ENCODE data around the gene COA8. TPM values are rescaled to one million over a fixed set of nuclear protein-coding genes. Genes with fewer than 3 reads are reported as not detected.
"Not testable (repeated sequence)": the region's sequence is repeated elsewhere in the genome, so short reads cannot be mapped to it uniquely, and the experiment has no call there.

The COA8 gene
- total RNA-seq, 1 experiment from 2014 or later, result 38.9 TPM

DNA sequence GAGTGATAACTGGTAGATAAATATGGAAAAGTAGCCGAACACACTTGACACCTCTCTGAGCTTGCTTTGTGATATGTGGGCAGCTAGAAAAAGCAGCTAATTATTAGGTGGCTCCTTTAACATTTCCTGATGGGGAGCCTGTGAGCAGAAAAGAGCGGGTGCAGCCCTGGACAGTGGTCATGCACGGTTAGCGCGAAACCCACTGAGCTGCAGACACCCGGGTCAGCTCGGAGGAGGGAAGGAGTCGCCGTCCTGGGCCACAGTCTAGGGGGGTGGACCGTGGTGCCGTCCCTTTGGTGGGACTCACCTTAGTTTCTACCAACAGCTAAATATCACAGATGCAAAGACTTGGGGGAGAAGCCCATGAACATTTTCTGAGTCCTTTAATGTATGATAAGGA lies 6.6 kb downstream of the COA8 start:
- Histone ChIP-seq H3K9me3 (no peaks in the 10 kb centered on the region), H3K4me3 (no peak overlapping the region), H3K27me3 (no peaks in the 10 kb centered on the region), H3K36me3 (peaks cover 3% of the 10 kb centered on the region)
- DNase-seq, result no peak

DNA sequence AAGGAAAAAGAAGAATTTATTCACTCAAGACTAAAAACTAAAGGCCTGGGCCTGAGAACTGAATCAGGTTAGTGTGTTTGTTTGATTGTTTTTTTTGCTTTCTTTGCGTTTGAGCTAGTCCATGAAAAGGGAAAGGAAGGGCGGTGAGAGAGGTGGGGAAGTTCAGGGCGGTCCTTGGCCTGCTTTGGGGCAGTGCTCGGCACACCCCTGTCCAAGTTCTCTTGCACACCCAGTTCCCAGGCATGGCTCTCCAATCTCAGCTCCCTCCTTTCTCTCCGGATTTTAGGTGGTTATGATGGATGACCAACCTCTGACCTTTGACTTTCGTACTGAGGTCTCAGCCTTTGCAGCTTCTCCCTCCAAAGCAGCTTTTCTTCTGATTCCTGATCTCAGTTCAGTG lies 11.3 kb downstream of the COA8 start:
- Histone ChIP-seq H3K4me3 (no peak overlapping the region), H3K36me3 (peaks cover 11% of the 10 kb centered on the region), H3K9me3 (no peaks in the 10 kb centered on the region), H3K27me3 (no peaks in the 10 kb centered on the region)
- DNase-seq, result no peak

DNA sequence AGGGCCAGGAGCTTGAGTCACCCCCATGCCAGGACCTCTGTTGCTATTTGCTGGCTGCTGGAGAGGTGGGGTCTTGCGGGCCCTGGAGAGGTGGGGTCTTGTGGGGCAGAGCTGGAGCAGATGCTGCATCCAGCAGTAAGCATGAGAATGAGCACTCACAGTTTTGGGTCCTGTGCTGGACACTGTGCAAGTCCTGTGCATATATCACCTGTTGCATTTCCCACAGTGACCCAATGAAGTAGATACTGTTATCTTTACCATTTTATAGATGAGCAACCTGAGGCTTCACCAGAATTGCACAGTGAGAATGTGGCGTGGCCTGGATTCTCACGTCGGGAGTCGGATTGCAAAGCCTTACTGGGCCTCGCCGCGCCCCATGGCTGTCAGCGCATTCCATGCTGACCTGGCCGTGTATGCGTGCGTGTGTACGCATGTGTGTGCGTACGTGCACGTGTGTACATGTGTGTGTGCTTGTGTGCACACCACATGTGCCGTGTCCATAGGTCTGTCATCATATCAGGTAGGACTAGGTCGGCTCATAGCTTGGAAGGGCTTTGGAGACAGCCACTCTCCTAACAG lies 12.0 kb downstream of the COA8 start:
- no peak overlapping the region for H3K4me3 ChIP-seq
- no peaks in the 10 kb centered on the region for H3K27me3 ChIP-seq
- DNase-seq, result no peak
- H3K36me3 ChIP-seq, result peaks cover 11% of the 10 kb centered on the region
- H3K9me3 ChIP-seq, result no peaks in the 10 kb centered on the region

DNA sequence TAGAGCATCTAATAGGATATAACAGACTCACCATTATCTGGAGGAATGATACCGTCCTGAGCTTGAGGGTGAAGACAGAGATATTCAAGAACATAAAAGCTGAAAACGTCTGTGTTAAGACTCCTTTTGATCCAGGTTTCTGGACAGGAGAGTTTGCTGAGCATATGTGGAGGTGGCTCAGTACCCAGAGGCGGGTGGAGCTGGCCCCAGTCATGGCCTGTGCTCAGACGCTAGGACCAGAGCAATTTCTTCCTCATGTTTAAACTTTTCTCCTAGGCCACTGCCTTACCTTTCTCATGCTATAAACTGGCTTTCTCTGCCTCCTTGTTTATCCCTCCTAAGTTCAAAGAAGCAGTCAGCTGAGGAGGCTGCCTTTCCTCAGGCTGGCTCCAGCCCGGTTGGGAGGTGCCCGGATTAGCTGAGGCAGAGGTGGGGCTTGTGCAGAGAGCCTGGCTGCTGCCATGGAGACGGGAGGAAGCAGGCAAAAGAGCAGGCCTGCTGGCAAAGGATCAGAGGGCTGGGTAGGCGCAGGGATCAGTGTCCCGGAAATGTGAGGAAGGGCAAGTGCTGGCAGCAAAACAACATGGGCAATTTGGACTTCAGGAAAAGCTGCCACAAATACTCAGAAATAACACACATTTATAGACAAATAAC lies 13.7 kb downstream of the COA8 start:
- H3K36me3 ChIP-seq, result peaks cover 13% of the 10 kb centered on the region
- H3K4me3 ChIP-seq, result no peak overlapping the region

DNA sequence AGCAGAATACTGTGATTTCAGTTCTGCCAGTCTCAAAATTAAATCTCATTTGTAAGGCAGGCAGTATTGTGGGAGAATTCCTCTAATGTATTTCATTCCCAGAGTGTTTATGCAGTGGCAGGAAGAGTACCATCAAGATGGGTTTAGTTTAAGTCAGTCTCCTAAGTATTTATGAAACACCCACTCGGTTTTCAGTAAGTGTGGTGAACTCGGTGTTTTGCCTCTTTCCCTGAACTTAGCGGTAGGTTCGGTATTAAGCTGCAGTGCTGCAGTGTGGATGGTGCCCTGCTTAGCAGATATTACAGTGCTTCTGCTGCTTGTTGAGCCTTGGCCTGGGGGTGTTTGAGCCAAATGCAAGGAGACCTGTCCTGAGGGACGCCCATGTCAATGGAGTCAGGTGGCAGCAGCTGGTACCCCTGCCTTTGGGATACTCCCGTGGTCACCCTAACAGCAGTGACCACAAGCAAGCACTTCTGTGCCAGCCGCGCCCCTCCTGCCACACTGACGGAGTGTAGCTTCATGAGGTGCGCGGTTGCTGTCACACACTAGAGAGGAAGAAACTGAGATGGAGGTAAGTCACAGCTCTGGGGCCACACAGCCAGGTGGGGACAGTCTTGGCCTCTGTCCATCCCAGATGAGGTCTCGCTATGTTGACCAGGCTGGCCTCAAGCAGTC lies 15.8 kb downstream of the COA8 start:
- Histone ChIP-seq H3K27me3 (no peaks in the 10 kb centered on the region), H3K9me3 (no peaks in the 10 kb centered on the region), H3K36me3 (peaks cover 10% of the 10 kb centered on the region), H3K4me3 (no peak overlapping the region)
- DNase-seq, result no peak

More for the DNA sequence above, 13.7 kb downstream of the COA8 start:
- H3K27me3 ChIP-seq, result no peaks in the 10 kb centered on the region
- H3K9me3 ChIP-seq, result no peaks in the 10 kb centered on the region
- DNase-seq, result peak; percentile 96

DNA sequence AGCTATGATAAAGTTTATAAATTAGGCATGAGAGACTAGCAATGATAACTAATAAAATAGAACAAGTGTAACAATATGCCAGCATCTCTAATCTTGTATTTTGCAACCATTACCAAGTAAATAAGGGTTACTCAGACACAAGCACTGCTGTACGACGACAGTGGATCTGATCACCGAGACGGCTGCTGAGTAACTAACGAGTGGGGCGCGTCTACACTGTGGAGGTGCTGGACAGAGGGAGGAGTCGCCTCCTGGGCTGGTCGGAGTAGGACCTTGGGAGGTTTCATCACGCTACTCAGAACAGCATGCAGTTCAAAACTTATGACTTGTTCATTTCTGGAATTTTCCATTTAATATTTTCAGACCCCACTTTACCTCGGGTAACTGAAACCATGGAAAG lies 18.4 kb downstream of the COA8 start:
- H3K4me3 ChIP-seq, result no peak overlapping the region
- no peaks in the 10 kb centered on the region for H3K27me3 ChIP-seq
- DNase-seq, result no peak
- H3K36me3 ChIP-seq, result peaks cover 6% of the 10 kb centered on the region
- H3K9me3 ChIP-seq, result no peaks in the 10 kb centered on the region

DNA sequence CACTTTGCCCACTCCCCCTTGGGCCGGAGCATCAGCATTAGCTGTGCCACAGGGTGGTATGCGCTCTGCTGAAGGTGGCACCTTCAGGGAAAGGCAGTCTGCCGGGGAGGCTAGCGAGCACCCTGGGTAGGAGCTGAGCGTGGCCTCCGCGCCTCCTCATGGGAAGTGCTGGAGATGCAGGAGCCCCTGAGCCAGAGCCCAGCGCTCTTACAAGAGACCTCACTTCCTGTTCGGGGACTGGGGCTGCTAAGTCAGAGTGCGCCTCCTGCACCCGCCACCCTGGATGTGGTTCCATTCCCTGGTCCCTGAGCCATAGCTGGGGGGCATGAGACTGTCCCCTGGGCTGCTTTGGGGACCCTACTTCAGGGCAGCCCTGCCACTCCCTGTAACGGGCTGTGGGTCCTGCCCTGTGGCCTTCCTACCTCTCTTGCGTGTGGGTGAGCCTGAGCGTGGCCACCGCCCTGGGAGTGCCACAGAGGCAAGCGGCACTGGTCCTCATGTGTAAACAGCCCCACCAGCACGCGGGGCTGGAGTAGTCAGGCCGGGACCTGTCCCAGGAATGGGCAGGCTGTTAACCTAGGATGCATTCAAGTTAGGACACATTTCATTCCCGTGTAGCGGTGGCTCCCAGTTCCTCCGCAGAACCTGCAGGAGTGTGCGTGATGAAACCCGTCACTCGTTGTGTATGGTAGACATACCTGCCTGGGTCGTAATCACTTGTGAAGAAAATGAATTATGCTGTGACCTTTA lies 19.4 kb downstream of the COA8 start:
- DNase-seq, result no peak
- Histone ChIP-seq H3K36me3 (peaks cover 4% of the 10 kb centered on the region), H3K27me3 (no peaks in the 10 kb centered on the region), H3K9me3 (no peaks in the 10 kb centered on the region), H3K4me3 (no peak overlapping the region)

DNA sequence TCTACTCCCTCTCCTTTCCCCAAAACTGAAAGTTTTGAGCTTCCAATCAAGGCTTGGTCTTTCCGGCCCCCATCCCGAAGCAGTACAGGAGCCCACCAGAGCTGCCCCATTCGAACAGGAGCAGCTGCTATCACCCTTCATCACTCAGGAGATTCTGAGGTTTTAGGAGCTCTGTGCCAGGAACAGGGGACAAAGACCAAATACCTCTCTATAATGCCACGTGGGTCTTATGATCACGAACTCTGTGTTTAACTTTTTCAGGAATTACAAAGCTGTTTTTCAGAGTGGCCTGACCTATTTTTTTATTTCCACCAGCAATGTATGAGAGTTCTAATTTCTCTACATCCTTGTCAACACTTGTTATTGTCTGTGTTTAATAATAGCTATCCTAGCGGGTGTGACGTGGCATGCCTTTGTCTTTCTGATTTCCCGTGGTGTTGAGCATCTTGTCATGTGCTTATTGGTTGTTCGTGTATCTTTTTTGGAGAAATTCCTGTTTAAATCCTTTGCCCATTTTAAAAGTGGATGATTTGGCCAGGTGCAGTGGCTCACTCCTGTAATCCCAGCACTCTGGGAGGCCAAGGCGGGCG lies 21.7 kb downstream of the COA8 start:
- Histone ChIP-seq H3K36me3 (0 out of 2 replicates have a peak, but pooled peaks cover 2% of the 10 kb centered on the region), H3K4me3 (no peak overlapping the region), H3K9me3 (no peaks in the 10 kb centered on the region), H3K27me3 (no peaks in the 10 kb centered on the region)
- no peak for DNase-seq

DNA sequence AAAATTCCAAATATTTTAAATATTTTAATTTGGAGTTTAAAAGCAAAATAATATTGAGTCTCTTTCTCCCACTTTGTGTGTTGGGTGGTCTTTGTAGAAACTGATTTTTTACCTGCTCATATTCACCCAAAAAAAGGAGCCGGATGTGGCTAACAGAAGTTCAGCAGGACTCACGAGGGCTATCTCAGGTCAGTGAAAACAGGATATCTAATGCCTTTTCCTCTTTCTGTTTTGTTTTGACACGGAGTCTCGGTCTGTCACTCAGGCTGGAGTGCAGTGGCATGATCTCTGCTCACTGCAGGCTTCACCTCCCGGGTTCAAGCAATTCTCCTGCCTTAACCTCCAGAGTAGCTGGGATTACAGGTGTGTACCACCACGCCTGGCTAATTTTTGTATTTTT lies 30.8 kb downstream of the COA8 start:
- Histone ChIP-seq H3K27me3 (no peaks in the 10 kb centered on the region), H3K4me3 (no peak overlapping the region), H3K36me3 (no peaks in the 10 kb centered on the region; the same call in 1 of the 2 replicates), H3K9me3 (no peaks in the 10 kb centered on the region)
- DNase-seq, result no peak

DNA sequence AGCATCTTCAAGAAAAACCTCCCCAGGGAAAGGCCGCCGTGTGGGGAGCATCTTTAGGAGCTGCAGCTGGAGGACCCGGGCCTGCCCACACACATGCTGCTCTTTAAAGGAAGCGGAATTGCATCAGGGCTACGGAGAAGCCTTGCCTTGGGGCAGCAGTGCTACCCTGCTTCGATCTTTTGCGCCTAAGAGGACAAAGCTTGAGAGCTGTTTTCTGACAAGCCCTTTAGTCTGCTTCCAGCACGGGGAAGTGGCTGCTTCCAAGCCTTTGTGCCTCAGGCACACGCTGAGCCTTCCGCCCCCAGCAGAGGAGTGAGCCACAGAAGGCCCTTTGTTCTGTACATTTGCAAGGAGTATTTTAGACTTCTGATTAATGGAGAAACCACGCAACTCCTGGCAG lies 31.5 kb downstream of the COA8 start:
- Histone ChIP-seq H3K27me3 (no peaks in the 10 kb centered on the region), H3K4me3 (no peak overlapping the region), H3K36me3 (no peaks in the 10 kb centered on the region; the same call in 1 of the 2 replicates), H3K9me3 (no peaks in the 10 kb centered on the region)
- DNase-seq, result peak; percentile 52

DNA sequence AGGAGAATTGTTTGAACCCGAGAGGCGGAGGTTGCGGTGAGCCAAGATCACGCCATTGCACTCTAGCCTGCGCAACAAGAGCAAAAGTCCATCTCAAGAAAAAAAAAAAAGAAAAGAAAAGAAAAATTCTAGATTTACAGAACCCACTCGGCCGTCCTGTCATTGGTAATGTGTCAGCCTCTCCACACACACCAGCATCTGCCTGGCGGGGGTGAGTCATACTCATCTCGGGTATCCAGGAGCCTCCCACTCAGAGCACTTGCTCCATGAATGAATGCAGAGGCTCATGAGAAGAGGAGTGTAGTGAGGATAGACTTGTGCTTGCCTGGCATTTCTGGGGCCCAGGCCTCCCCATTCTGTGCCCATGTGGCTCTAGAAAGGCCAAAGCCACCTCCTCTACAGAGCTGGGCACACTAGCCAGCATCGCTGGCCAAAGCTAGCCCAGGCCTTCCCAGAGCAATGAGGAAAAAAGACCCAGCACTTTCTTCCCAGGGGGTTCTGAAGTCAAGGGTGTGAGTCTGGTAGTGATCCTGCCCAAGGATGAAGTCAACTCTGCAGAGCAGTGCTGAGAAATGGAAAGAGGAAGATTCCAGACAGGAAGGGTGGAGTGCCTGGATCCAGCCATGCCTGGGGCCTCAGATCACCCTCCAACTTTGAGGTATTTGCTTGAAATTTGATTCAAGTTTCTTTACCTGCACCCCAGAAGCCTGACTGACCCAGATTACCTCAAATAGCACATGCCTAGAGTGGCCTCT lies 35.0 kb downstream of the COA8 start:
- H3K36me3 ChIP-seq, result no peaks in the 10 kb centered on the region
- H3K9me3 ChIP-seq, result no peaks in the 10 kb centered on the region
- DNase-seq, result peak; percentile 83
- no peak overlapping the region for H3K4me3 ChIP-seq
- no peaks in the 10 kb centered on the region for H3K27me3 ChIP-seq

DNA sequence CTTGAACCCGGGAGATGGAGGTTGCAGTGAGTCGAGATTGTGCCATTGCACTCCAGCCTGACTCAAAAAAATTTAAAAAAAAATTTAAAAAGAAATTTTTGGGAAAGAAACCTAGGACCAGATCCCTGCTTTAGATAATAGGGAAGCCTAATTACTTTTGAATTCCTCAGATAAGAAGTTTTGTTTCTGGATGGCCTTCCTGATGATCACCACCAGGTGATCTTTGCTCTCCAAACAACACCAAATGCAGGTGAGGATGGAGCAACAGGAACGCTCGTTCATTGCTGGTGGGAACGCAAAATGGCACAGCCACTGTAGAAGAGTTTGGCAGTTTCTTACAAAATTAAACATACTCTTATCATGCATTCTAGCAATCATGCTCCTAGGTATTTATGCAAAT lies 37.7 kb downstream of the COA8 start:
- Histone ChIP-seq H3K4me3 (no peak overlapping the region), H3K27me3 (no peaks in the 10 kb centered on the region), H3K36me3 (no peaks in the 10 kb centered on the region), H3K9me3 (no peaks in the 10 kb centered on the region)
- DNase-seq, result no peak

DNA sequence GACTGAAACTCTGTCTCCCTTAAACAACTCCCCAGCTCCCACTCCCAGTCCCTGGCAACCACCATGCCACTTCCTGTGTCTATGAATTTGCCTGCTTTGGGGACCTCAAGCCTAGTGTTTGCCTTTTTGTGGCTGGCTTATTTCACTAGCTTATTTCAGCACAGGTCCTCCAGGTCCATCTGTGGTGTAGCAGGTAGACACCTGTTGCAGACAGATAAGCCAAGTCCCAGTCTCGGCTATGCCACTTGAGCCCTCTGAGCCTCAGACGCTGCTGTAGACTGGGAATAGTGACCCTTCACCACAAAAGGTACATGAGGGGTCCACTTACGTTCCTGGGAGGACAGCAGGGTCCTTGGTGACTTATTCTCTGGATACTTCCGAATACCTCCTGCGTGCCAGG lies 41.9 kb downstream of the COA8 start:
- Histone ChIP-seq H3K9me3 (no peaks in the 10 kb centered on the region), H3K27me3 (no peaks in the 10 kb centered on the region), H3K4me3 (no peak overlapping the region), H3K36me3 (no peaks in the 10 kb centered on the region)
- DNase-seq, result no peak

DNA sequence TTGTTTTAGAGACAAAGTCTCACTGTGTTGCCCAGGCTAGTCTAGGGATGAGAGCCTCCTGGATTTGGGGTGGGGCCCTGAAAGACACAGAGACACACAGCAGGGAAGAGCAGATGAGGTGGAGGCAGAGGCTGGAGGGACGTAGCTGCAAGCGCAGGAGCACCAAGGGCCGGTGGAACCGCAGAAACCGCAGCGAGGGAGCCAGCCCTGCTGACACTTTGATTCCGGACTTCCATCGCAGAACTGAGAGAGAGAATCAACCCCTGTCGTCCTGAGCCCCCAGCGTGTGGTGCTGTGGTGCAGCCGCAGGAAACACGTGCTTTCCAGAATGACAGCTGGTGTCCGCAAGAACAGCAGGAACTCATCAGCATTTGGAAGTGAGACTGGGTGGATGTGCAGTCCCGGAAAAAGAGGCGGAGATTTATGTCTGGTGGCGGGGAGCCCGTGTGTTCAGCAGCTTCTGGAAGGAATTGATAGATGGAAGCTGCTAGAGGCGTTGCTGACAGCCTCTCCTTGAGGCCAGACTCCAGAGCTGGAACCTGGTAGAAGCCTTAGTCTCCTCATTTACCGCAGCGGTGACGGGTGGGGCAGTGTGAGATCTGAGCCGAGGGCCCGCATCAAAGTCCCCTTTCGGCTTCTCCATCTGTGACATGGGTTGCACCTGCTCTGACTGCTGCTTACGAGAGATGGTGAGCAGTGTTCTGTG lies 44.4 kb downstream of the COA8 start:
- Histone ChIP-seq H3K27me3 (no peaks in the 10 kb centered on the region), H3K9me3 (no peaks in the 10 kb centered on the region), H3K4me3 (peak overlapping the region; percentile 14), H3K36me3 (no peaks in the 10 kb centered on the region)
- DNase-seq, result peak; percentile 75

DNA sequence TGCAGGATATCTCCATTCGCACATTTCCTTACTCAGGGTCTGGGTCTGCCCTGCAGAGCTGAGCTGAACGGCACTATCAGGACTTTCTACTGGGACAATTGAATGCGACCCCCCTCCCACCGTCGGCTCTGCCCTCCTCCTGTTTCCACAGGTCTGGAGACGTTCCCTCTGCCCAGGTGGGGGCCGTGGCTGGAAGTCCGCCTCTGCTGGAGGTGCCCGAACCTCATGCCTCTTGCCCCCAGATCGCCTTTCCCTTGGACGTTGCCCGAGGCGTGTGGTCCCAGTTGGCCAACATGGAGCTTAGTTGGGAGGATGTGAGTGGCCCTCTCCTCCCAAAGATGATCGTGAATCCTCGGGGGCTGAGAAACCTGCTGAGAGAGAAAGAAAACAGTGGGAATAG lies 45.1 kb downstream of the COA8 start:
- Histone ChIP-seq H3K27me3 (no peaks in the 10 kb centered on the region), H3K4me3 (no peak overlapping the region), H3K36me3 (no peaks in the 10 kb centered on the region), H3K9me3 (no peaks in the 10 kb centered on the region)
- no peak for DNase-seq

DNA sequence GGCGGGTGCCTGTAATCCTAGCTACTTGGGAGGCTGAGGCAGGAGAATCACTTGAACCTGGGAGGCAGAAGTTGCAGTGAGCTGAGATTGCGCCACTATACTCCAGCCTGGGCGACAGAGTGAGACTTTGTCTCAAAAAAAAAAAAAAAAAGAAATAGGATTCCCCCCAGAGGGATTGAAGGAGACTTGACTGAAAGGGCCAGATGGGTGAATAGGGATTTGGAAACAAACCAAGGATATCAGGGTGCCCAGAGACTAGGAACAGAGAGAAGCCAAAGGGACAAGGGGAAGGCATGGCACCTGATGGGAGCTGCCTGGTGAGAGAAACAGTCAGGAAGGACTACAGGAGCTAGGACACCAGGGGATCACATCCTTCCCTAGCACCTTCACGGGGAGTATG lies 46.3 kb downstream of the COA8 start:
- not testable (repeated sequence) for H3K27me3 ChIP-seq, DNase-seq, H3K36me3 ChIP-seq, H3K9me3 ChIP-seq, H3K4me3 ChIP-seq

Data from MG63 (cell line).